ENCODE measurements around the gene RIC1.

RIC1 gene

DNA sequence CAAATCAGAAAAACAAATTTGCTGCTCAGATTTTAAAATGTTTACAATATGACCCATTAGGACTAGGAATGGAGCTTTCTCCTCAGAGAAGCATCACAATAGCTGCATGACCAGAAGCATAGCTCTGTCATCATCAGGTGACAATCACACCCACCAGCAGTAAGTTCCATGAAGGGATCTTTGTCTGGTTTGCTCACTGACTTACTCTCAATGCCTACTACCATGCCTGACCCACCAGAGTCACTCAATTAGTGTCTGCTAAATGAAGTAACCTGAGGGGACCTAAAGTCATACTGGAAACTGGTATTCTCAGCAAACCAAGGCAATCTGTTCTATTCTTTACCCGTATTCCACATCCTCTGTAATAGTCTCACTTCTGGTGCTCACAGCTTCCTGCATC lies 196.3 kb downstream of the RIC1 start:
- H3K79me2 ChIP-seq (ENCODE audit: insufficient read depth, low read length): no peaks in the 10 kb centered on the region

More for the DNA sequence above, 196.3 kb downstream of the RIC1 start:
- H3K36me3 ChIP-seq (ENCODE audit: insufficient read depth, low read length): peaks cover 59% of the 10 kb centered on the region
- H3K9me3 ChIP-seq (ENCODE audit: low read length): no peaks in the 10 kb centered on the region
- no peak overlapping the region for H3K4me3 ChIP-seq (ENCODE audit: low read depth, low read length, poor library complexity, severe bottlenecking)
- H2AFZ ChIP-seq (ENCODE audit: low read length): no peak overlapping the region
- TF ChIP-seq, protein P1, sequence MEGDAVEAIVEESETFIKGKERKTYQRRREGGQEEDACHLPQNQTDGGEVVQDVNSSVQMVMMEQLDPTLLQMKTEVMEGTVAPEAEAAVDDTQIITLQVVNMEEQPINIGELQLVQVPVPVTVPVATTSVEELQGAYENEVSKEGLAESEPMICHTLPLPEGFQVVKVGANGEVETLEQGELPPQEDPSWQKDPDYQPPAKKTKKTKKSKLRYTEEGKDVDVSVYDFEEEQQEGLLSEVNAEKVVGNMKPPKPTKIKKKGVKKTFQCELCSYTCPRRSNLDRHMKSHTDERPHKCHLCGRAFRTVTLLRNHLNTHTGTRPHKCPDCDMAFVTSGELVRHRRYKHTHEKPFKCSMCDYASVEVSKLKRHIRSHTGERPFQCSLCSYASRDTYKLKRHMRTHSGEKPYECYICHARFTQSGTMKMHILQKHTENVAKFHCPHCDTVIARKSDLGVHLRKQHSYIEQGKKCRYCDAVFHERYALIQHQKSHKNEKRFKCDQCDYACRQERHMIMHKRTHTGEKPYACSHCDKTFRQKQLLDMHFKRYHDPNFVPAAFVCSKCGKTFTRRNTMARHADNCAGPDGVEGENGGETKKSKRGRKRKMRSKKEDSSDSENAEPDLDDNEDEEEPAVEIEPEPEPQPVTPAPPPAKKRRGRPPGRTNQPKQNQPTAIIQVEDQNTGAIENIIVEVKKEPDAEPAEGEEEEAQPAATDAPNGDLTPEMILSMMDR (IDR thresholded peaks at IDR 0.05; ENCODE audit: low read length): no peak
- TF ChIP-seq EZH2 (IDR thresholded peaks at IDR 0.05; ENCODE audit: borderline replicate concordance, low read length): no peak
- peaks cover 18% of the 10 kb centered on the region for H3K4me1 ChIP-seq (ENCODE audit: insufficient read depth, low read length, severe bottlenecking)
- no peak overlapping the region for H3K9ac ChIP-seq (ENCODE audit: low read length)
- H3F3A ChIP-seq (ENCODE audit: insufficient read depth, low read length): no peaks in the 10 kb centered on the region
- no peaks in the 10 kb centered on the region for H3K27me3 ChIP-seq (ENCODE audit: insufficient read depth, low read length)
- no peaks in the 10 kb centered on the region for H3K9me2 ChIP-seq (ENCODE audit: low read depth, low read length)
- no peak overlapping the region for H3K27ac ChIP-seq (ENCODE audit: low read depth, low read length, poor library complexity, severe bottlenecking)
- no peaks in the 10 kb centered on the region for H4K20me1 ChIP-seq (ENCODE audit: insufficient read depth, low read length)
- no peak overlapping the region for H3K4me2 ChIP-seq (ENCODE audit: low read length)
